ENCODE data around the gene PSMD6.

Gene PSMD6

DNA sequence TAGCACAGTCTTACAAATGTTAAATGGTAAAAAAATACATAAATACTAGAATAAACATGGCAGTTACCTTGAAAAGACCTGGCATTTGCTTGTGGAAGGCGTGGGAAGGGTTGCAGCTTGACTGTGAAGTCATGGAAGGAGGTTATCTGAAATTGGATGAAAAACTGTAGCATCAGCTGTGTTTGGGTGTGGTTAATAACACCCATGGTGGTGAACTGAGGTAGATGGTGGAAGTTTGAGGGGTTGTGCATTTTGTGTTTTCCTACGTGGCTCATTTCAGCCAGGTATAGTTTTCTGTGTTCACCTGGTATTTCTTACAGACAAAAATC lies 46.5 kb downstream of the PSMD6 start:
- no peaks in the 10 kb centered on the region for H3K27me3 ChIP-seq (replicated peaks; ENCODE audit: control insufficient read depth, insufficient read depth, low read length)
- TF ChIP-seq, protein P1, sequence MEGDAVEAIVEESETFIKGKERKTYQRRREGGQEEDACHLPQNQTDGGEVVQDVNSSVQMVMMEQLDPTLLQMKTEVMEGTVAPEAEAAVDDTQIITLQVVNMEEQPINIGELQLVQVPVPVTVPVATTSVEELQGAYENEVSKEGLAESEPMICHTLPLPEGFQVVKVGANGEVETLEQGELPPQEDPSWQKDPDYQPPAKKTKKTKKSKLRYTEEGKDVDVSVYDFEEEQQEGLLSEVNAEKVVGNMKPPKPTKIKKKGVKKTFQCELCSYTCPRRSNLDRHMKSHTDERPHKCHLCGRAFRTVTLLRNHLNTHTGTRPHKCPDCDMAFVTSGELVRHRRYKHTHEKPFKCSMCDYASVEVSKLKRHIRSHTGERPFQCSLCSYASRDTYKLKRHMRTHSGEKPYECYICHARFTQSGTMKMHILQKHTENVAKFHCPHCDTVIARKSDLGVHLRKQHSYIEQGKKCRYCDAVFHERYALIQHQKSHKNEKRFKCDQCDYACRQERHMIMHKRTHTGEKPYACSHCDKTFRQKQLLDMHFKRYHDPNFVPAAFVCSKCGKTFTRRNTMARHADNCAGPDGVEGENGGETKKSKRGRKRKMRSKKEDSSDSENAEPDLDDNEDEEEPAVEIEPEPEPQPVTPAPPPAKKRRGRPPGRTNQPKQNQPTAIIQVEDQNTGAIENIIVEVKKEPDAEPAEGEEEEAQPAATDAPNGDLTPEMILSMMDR (IDR thresholded peaks at IDR 0.05; ENCODE audit: insufficient read depth, low read length, poor library complexity, severe bottlenecking) = no peak
- H3K4me3 ChIP-seq (replicated peaks; ENCODE audit: low read depth, low read length) = no peak overlapping the region
- no peak for DNase-seq (ENCODE audit: extremely low read depth, insufficient read length)
- H3K36me3 ChIP-seq (ENCODE audit: control insufficient read depth, insufficient read depth, low read length) = peaks cover 14% of the 10 kb centered on the region

DNA sequence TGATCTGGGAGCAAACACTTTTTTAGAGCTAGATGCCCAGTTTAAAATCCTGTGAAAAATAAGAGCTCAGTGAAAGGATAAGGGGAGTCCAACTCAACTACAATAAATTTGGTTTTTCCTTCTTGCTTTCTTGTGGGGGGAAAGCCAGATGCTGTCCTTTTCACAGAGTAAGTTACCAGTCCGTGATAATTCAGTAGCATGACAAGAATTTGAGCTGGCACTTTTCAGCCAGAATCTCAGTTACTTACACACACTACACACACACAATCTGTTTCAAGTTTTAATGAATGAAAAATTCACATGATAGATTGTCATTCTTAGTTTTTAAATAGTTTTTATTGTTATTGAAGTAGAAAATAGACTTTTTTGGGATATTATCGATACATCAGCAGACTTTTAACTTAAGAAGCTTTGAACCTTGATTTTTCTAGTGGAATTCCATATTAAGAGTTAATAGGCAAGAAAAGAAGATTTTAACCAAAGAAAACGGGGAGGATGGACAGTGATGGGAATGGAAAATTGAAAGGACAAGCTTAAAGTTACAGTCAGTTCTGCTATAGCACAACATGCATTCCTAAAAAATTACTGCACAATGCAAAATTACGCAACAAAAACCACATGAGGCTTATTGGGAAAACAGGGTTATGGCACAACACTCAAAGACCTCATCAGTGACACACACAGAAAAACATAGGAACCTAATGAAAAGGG lies 47.0 kb downstream of the PSMD6 start:
- peaks cover 13% of the 10 kb centered on the region for H3K36me3 ChIP-seq (ENCODE audit: control insufficient read depth, insufficient read depth, low read length)
- H3K4me3 ChIP-seq (replicated peaks; ENCODE audit: low read depth, low read length) = no peak overlapping the region
- H3K27me3 ChIP-seq (replicated peaks; ENCODE audit: control insufficient read depth, insufficient read depth, low read length) = no peaks in the 10 kb centered on the region
- TF ChIP-seq, protein P1 (IDR thresholded peaks at IDR 0.05; ENCODE audit: insufficient read depth, low read length, poor library complexity, severe bottlenecking) = no peak
- no peak for DNase-seq (ENCODE audit: extremely low read depth, insufficient read length)

DNA sequence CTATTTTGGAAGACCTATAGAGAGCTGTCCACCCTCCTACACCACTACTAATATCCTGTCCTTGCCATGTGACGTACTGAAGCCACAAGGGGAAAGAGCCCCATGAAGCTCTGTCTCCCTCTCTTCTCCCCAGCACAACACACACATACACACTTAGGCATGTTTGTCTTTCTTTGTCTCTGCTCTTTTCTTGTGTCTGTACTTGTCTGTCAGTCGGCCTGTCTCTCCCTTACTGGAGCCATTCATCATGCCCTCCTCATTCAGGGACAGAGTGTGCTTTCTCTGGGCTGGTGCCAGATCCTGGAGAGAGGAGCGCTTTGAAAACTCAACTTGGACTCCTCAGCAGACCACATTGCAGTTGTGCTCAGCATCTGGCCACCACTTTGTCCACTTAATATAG lies 47.6 kb downstream of the PSMD6 start:
- peaks cover 9% of the 10 kb centered on the region for H3K36me3 ChIP-seq (ENCODE audit: control insufficient read depth, insufficient read depth, low read length)
- no peak overlapping the region for H3K4me3 ChIP-seq (replicated peaks; ENCODE audit: low read depth, low read length)
- TF ChIP-seq, protein P1 (IDR thresholded peaks at IDR 0.05; ENCODE audit: insufficient read depth, low read length, poor library complexity, severe bottlenecking) = no peak
- DNase-seq (ENCODE audit: extremely low read depth, insufficient read length) = no peak
- no peaks in the 10 kb centered on the region for H3K27me3 ChIP-seq (replicated peaks; ENCODE audit: control insufficient read depth, insufficient read depth, low read length)

DNA sequence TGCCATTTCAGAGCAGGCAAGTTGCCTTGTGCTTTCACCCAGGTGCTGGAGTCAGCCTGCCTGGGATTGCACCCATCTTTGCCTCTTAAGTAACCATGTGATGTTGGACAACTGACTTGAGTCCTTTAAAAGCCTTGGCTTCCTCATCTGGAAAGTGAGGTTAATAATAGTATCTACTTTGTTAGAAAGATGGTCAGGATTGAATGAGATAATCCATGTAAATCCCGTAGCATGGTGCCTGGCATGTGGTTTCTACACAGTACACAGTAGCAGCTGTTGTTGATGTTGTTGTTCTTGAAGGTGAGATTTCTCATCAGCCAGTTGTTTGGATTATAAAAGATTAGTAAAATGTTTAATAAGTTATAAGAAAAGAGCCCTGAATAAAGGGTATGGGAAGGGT lies 48.8 kb downstream of the PSMD6 start:
- Histone ChIP-seq H3K36me3 (ENCODE audit: control insufficient read depth, insufficient read depth, low read length) (peaks cover 2% of the 10 kb centered on the region; the same call in 1 of the 2 replicates), H3K27me3 (replicated peaks; ENCODE audit: control insufficient read depth, insufficient read depth, low read length) (no peaks in the 10 kb centered on the region), H3K4me3 (replicated peaks; ENCODE audit: low read depth, low read length) (no peak overlapping the region)
- TF ChIP-seq, protein P1 (IDR thresholded peaks at IDR 0.05; ENCODE audit: insufficient read depth, low read length, poor library complexity, severe bottlenecking) = no peak
- no peak for DNase-seq (ENCODE audit: extremely low read depth, insufficient read length)

DNA sequence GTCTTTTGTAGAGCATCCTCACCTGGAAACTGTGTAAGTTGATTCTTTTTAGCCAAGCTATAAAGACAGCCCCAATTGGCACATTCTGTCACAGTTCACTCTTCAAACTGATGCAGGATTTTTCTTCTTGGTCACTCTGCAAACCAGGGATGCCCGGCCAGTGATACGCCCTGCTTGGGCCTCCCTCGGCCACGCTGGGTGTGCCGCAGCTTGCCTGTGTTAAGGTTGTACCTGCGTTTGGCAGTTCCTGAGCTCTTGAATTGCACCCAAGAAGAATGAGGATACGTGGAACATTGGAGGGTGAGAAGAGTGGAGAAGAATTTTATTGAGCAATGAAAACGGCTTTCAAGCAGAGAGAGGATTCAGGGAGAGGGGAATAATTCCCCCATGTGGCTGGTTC lies 49.9 kb downstream of the PSMD6 start:
- TF ChIP-seq, protein P1 (IDR thresholded peaks at IDR 0.05; ENCODE audit: insufficient read depth, low read length, poor library complexity, severe bottlenecking) = no peak

DNA sequence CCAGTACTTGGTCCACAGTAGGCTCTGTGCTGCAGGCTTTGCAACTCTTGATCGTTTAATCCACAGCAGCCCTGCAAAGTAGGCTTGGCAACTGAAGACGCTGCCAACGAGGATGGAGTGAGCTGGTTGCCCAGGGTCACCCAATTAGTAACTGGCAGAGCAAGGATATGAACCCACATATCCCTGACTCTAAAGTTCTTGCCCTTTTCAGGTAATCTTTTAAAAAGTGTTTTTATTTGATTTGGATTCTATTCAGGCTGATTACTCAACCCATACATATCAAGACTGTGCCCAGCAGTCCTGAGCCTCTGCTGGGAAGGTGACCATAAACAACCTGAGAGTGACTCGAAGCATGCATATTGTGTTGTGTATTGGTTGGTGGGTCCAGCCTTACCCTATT lies 50.3 kb downstream of the PSMD6 start:
- no peak for DNase-seq (ENCODE audit: extremely low read depth, insufficient read length)
- H3K36me3 ChIP-seq (ENCODE audit: control insufficient read depth, insufficient read depth, low read length) = peaks cover 2% of the 10 kb centered on the region; the same call in 1 of the 2 replicates
- H3K27me3 ChIP-seq (replicated peaks; ENCODE audit: control insufficient read depth, insufficient read depth, low read length) = no peaks in the 10 kb centered on the region
- no peak overlapping the region for H3K4me3 ChIP-seq (replicated peaks; ENCODE audit: low read depth, low read length)
- TF ChIP-seq, protein P1 (IDR thresholded peaks at IDR 0.05; ENCODE audit: insufficient read depth, low read length, poor library complexity, severe bottlenecking) = no peak

More for the DNA sequence above, 49.9 kb downstream of the PSMD6 start:
- Histone ChIP-seq H3K27me3 (replicated peaks; ENCODE audit: control insufficient read depth, insufficient read depth, low read length) (no peaks in the 10 kb centered on the region), H3K36me3 (ENCODE audit: control insufficient read depth, insufficient read depth, low read length) (peaks cover 2% of the 10 kb centered on the region; the same call in 1 of the 2 replicates), H3K4me3 (replicated peaks; ENCODE audit: low read depth, low read length) (no peak overlapping the region)
- DNase-seq (ENCODE audit: extremely low read depth, insufficient read length) = no peak
